ENCODE results near the gene NBAS.

The NBAS gene

GRCh38 chr2:15425712-15426111 is 135.4 kb downstream of the NBAS start:
- no peaks in the 10 kb centered on the region for H3K4me1 ChIP-seq (ENCODE audit: control insufficient read depth, insufficient read depth, low read length)
- ChIA-PET POLR2A (no interaction called here), CTCF (interaction anchor here (0.7 kb wide), 2 partner anchors 62 to 696 kb away, joined by 3 read pairs; no protein-coding TSS in a partner anchor)
- no peak overlapping the region for H3K27ac ChIP-seq (ENCODE audit: extremely low read depth, low read depth, low read length)
- TF ChIP-seq MZF1 (tag by site-specific recombination; IDR thresholded peaks at IDR 0.05; ENCODE audit: borderline replicate concordance) (no peak), YY1 (tag by site-specific recombination; IDR thresholded peaks at IDR 0.05) (no peak), ZNF561 (tag by site-specific recombination; IDR thresholded peaks at IDR 0.05; ENCODE audit: borderline replicate concordance) (no peak), ZNF169 (tag by site-specific recombination; IDR thresholded peaks at IDR 0.05) (no peak)
- no peaks in the 10 kb centered on the region for H3K9me3 ChIP-seq (ENCODE audit: control insufficient read depth, insufficient read depth, low read depth, low read length)
- no peaks in the 10 kb centered on the region for H3K36me3 ChIP-seq (ENCODE audit: control insufficient read depth in 2 of 2, insufficient read depth in 1 of 2, low read length in 2 of 2)
- no peak overlapping the region for H3K4me3 ChIP-seq (ENCODE audit: low read depth, low read length)

GRCh38 chr2:15421753-15422152 is 139.4 kb downstream of the NBAS start:
- no peaks in the 10 kb centered on the region for H3K4me1 ChIP-seq (ENCODE audit: control insufficient read depth, insufficient read depth, low read length)
- H3K9me3 ChIP-seq (ENCODE audit: control insufficient read depth, insufficient read depth, low read depth, low read length) = no peaks in the 10 kb centered on the region
- CTCF ChIA-PET = interaction anchor here (1.5 kb wide), 1 partner anchor 156 kb away, joined by 3 read pairs; no protein-coding TSS in a partner anchor
- H3K4me3 ChIP-seq (ENCODE audit: low read depth, low read length) = no peak overlapping the region
- H3K27ac ChIP-seq (ENCODE audit: extremely low read depth, low read depth, low read length) = no peak overlapping the region
- H3K36me3 ChIP-seq (ENCODE audit: control insufficient read depth in 2 of 2, insufficient read depth in 1 of 2, low read length in 2 of 2) = no peaks in the 10 kb centered on the region
- TF ChIP-seq ZBTB26 (tag by site-specific recombination; optimal IDR thresholded peaks at IDR 0.05) = no peak
- TF ChIP-seq ZNF140 (tag by site-specific recombination; IDR thresholded peaks at IDR 0.05) = no peak
- no peak for TF ChIP-seq ZNF629 (tag by site-specific recombination; IDR thresholded peaks at IDR 0.05)
- TF ChIP-seq ZNF311 (tag by site-specific recombination; IDR thresholded peaks at IDR 0.05; ENCODE audit: borderline replicate concordance) = no peak
- no peak for TF ChIP-seq ZEB2 (tag by site-specific recombination; IDR thresholded peaks at IDR 0.05)
- TF ChIP-seq SCRT2 (tag by site-specific recombination; IDR thresholded peaks at IDR 0.05) = no peak
- no peak for TF ChIP-seq ZNF404 (tag by site-specific recombination; IDR thresholded peaks at IDR 0.05)
- POLR2A ChIA-PET = no interaction called here

- POLR2A ChIA-PET = no interaction called here
- Histone ChIP-seq H3K9me3 (ENCODE audit: control insufficient read depth, insufficient read depth, low read depth, low read length) (no peaks in the 10 kb centered on the region), H3K4me1 (ENCODE audit: control insufficient read depth, insufficient read depth, low read length) (no peaks in the 10 kb centered on the region), H3K4me3 (ENCODE audit: low read depth, low read length) (no peak overlapping the region), H3K36me3 (ENCODE audit: control insufficient read depth in 2 of 2, insufficient read depth in 1 of 2, low read length in 2 of 2) (no peaks in the 10 kb centered on the region), H3K27ac (ENCODE audit: extremely low read depth, low read depth, low read length) (no peak overlapping the region)
- TF ChIP-seq ZNF423 (tag by site-specific recombination; IDR thresholded peaks at IDR 0.05) (no peak), SCRT1 (tag by site-specific recombination; IDR thresholded peaks at IDR 0.05; ENCODE audit: borderline replicate concordance) (no peak), ZNF169 (tag by site-specific recombination; IDR thresholded peaks at IDR 0.05) (no peak)
- CTCF ChIA-PET = interaction anchor here (0.6 kb wide), 1 partner anchor 170 kb away, joined by 3 read pairs; no protein-coding TSS in a partner anchor
Measured at GRCh38 chr2:15415748-15416147, 145.4 kb downstream of the NBAS start.

DNA sequence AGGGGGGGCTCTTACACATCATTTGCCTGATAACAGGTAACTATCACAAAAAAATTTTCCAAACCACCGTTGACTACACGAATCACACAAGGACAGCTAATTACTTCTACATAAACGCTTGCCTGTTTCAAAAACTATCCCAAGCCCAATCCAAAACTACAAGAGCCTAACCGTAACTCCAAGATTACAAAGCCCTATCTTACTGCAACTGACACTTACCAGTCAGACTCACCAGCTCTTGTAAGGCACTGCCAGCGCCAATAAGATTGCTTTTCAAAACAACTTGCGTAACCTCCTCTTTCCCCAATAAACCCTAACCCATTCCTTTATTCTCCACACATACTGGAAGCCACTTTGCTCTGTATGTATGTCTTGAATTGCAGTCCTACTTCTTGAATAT is 148.4 kb downstream of the NBAS start:
- TF ChIP-seq ZNF768 (tag by site-specific recombination; IDR thresholded peaks at IDR 0.05) (no peak), SETDB1 (IDR thresholded peaks at IDR 0.05; ENCODE audit: insufficient read length, low read length) (no peak), ZNF155 (tag by site-specific recombination; IDR thresholded peaks at IDR 0.05) (no peak), ZNF433 (tag by site-specific recombination; IDR thresholded peaks at IDR 0.05; ENCODE audit: low read depth) (no peak), ZNF311 (tag by site-specific recombination; IDR thresholded peaks at IDR 0.05; ENCODE audit: borderline replicate concordance) (no peak), ZNF280C (tag by site-specific recombination; IDR thresholded peaks at IDR 0.05) (no peak), ZNF16 (tag by site-specific recombination; IDR thresholded peaks at IDR 0.05; ENCODE audit: low read depth) (no peak), KLF10 (tag by site-specific recombination; IDR thresholded peaks at IDR 0.05) (no peak)
- TF ChIP-seq, protein P1, sequence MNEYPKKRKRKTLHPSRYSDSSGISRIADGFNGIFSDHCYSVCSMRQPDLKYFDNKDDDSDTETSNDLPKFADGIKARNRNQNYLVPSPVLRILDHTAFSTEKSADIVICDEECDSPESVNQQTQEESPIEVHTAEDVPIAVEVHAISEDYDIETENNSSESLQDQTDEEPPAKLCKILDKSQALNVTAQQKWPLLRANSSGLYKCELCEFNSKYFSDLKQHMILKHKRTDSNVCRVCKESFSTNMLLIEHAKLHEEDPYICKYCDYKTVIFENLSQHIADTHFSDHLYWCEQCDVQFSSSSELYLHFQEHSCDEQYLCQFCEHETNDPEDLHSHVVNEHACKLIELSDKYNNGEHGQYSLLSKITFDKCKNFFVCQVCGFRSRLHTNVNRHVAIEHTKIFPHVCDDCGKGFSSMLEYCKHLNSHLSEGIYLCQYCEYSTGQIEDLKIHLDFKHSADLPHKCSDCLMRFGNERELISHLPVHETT (tag by site-specific recombination; IDR thresholded peaks at IDR 0.05) = no peak
- POLR2A ChIA-PET = no interaction called here
- CTCF ChIA-PET = no interaction called here

More for the DNA sequence above, 148.4 kb downstream of the NBAS start:
- no peaks in the 10 kb centered on the region for H3K4me1 ChIP-seq (ENCODE audit: control insufficient read depth, insufficient read depth, low read length)
- H3K9me3 ChIP-seq (ENCODE audit: control insufficient read depth, insufficient read depth, low read depth, low read length) = no peaks in the 10 kb centered on the region
- H3K4me3 ChIP-seq (ENCODE audit: low read depth, low read length) = no peak overlapping the region
- no peaks in the 10 kb centered on the region for H3K36me3 ChIP-seq (ENCODE audit: control insufficient read depth in 2 of 2, insufficient read depth in 1 of 2, low read length in 2 of 2)
- no peak overlapping the region for H3K27ac ChIP-seq (ENCODE audit: extremely low read depth, low read depth, low read length)
